ENCODE measurements around the gene SPIN2A. TPM values are rescaled to one million over a fixed set of nuclear protein-coding genes. Genes with fewer than 3 reads are reported as not detected.
"Not testable (repeated sequence)": the region's sequence is repeated elsewhere in the genome, so short reads cannot be mapped to it uniquely, and the experiment has no call there.

SPIN2A gene
- total RNA-seq (2021) (2.4 and 2.5 TPM in 2 replicates), Bru-seq, nascent RNA (not detected), BruChase-seq, experiment 1, labeled RNA remaining after a 2-hour chase (percentile 17 among the genes with signal in this experiment), BruChase-seq, experiment 2, labeled RNA remaining after a 6-hour chase (not detected)
- long read RNA-seq = 0 reads

- H3K27ac ChIP-seq; intact Hi-C loops (cut with micrococcal nuclease; ENCODE audit: unreplicated experiment); H3K27me3 ChIP-seq (ENCODE audit: insufficient read depth, low read depth); H4K20me1 ChIP-seq (ENCODE audit: insufficient read depth); CTCF ChIA-PET; H3K9me2 ChIP-seq (ENCODE audit: insufficient read depth); H3K4me1 ChIP-seq (replicated peaks; ENCODE audit: insufficient read depth); POLR2A ChIA-PET (ENCODE audit: unreplicated experiment); H3K36me3 ChIP-seq (ENCODE audit: low read depth); BruUV-seq (replicated peaks); H3K9me3 ChIP-seq (ENCODE audit: insufficient read depth, low read depth); H3K4me3 ChIP-seq; DNase-seq; H3F3A ChIP-seq (ENCODE audit: insufficient read depth, low read depth); H3K79me2 ChIP-seq (ENCODE audit: low read depth); H3K4me2 ChIP-seq; H2AFZ ChIP-seq: not testable (repeated sequence)
These were observed at the start of gene SPIN2A for GRCh38 chrX:57137073-57137472. SPIN2A (minus strand) TSS chrX:57137397; CDS start chrX:57136597, 800 bp downstream.

GRCh38 chrX:57178605-57179004 lies 41.4 kb upstream of the SPIN2A start:
- no peak overlapping the region for H2AFZ ChIP-seq
- TF ChIP-seq CTCF (conservative IDR thresholded peaks at IDR 0.05) (no peak), EZH2 (IDR thresholded peaks at IDR 0.05; ENCODE audit: low read depth) (no peak)
- intact Hi-C loops (cut with micrococcal nuclease; ENCODE audit: unreplicated experiment) = no loop called here
- H3K4me1 ChIP-seq (replicated peaks; ENCODE audit: insufficient read depth) = no peaks in the 10 kb centered on the region
- POLR2A ChIA-PET (ENCODE audit: unreplicated experiment) = no interaction called here
- no peak overlapping the region for H3K27ac ChIP-seq
- no peak for DNase-seq
- no TSS peak for BruUV-seq (replicated peaks)
- H3K79me2 ChIP-seq (ENCODE audit: low read depth) = no peaks in the 10 kb centered on the region
- H3K9me3 ChIP-seq (ENCODE audit: insufficient read depth, low read depth) = no peaks in the 10 kb centered on the region
- H3K4me3 ChIP-seq = no peak overlapping the region
- CTCF ChIA-PET = no interaction called here
- no peaks in the 10 kb centered on the region for H3K27me3 ChIP-seq (ENCODE audit: insufficient read depth, low read depth)
- no peaks in the 10 kb centered on the region for H3F3A ChIP-seq (ENCODE audit: insufficient read depth, low read depth)
- no peak overlapping the region for H3K4me2 ChIP-seq
- H4K20me1 ChIP-seq (ENCODE audit: insufficient read depth) = no peaks in the 10 kb centered on the region
- no peaks in the 10 kb centered on the region for H3K36me3 ChIP-seq (ENCODE audit: low read depth)
- no peaks in the 10 kb centered on the region for H3K9me2 ChIP-seq (ENCODE audit: insufficient read depth)

- POLR2A ChIA-PET (ENCODE audit: unreplicated experiment) = no interaction called here
- H3K79me2 ChIP-seq (ENCODE audit: low read depth) = no peaks in the 10 kb centered on the region
These were observed 39.9 kb upstream of the SPIN2A start for GRCh38 chrX:57177070-57177469.

More at GRCh38 chrX:57177070-57177469, 39.9 kb upstream of the SPIN2A start:
- TF ChIP-seq CTCF (conservative IDR thresholded peaks at IDR 0.05) (no peak), EZH2 (IDR thresholded peaks at IDR 0.05; ENCODE audit: low read depth) (no peak)
- Histone ChIP-seq H3K9me2 (ENCODE audit: insufficient read depth) (no peaks in the 10 kb centered on the region), H2AFZ (no peak overlapping the region), H3F3A (ENCODE audit: insufficient read depth, low read depth) (no peaks in the 10 kb centered on the region), H3K9me3 (ENCODE audit: insufficient read depth, low read depth) (no peaks in the 10 kb centered on the region), H3K27me3 (ENCODE audit: insufficient read depth, low read depth) (no peaks in the 10 kb centered on the region), H3K27ac (no peak overlapping the region), H3K4me2 (no peak overlapping the region), H3K4me3 (no peak overlapping the region), H3K36me3 (ENCODE audit: low read depth) (no peaks in the 10 kb centered on the region), H4K20me1 (ENCODE audit: insufficient read depth) (no peaks in the 10 kb centered on the region), H3K4me1 (replicated peaks; ENCODE audit: insufficient read depth) (no peaks in the 10 kb centered on the region)
- CTCF ChIA-PET = no interaction called here
- intact Hi-C loops (cut with micrococcal nuclease; ENCODE audit: unreplicated experiment) = no loop called here
- no peak for DNase-seq
- no TSS peak for BruUV-seq (replicated peaks)

All from PC-9 (cell line).